HCT116 (cell line): ENCODE data around the gene SPCS2. TPM values are rescaled to one million over a fixed set of nuclear protein-coding genes. Genes with fewer than 3 reads are reported as not detected.

ENCODE experiments used
- ATAC-seq: fragments of 200-7000 bp; cut with Tn5 transposase; 2 replicates; pipeline ENCODE4 v1.9.1; 2020; ENCODE audit warnings: mild to moderate bottlenecking, moderate library complexity
- BruUV-seq: library from RNA; stranded (reverse); fragments of 400-500 nt; replicated peaks from 2 replicates; lab custom pipeline; 2021; lab: Mats Ljungman, UMichigan
- CTCF ChIA-PET: fragments of 300-600 bp; sonication (Branson Sonifier 250); formaldehyde crosslinking; loops from one replicate; lab custom pipeline; 2021; ENCODE audit warnings: antibody characterized with exemption; lab: Charles Lee
- POLR2A ChIA-PET: fragments of 300-600, 350-600 bp; sonication (Branson Sonifier 250); formaldehyde crosslinking; loops from one replicate; lab custom pipeline; 2021; ENCODE audit warnings: antibody characterized with exemption; lab: Charles Lee
- RAD21 ChIA-PET, 2 experiments: fragments of 300-600 bp; sonication (Branson Sonifier 250); formaldehyde crosslinking; loops; one replicate each; lab custom pipeline; 2023; ENCODE audit warnings: low total read pairs in 2 of 2; ENCODE audit not compliant: uncharacterized antibody in 2 of 2, unreplicated experiment in 2 of 2, low non-redundant PET in 1 of 2; lab: Charles Lee
- DNase-seq: peaks from one replicate; pipeline ENCODE4 v3.0.0-alpha.2; 2010; ENCODE audit warnings: low read depth, low spot score
- H2AFZ ChIP-seq: fragments of 200-600 bp; shearing (Covaris generic), sonication (generic); 2 replicates; pipeline ENCODE4 v1.6.1; 2017; ENCODE audit warnings: low read depth, mixed run types, mixed read lengths, antibody characterized with exemption, low read length; ENCODE audit not compliant: poor library complexity, severe bottlenecking
- H3K27ac ChIP-seq: 2 replicates; pipeline ENCODE4 v1.5.1; 2012; ENCODE audit warnings: low read depth, low read length
- H3K27me3 ChIP-seq: fragments of 200-600 bp; sonication (generic); 2 replicates; pipeline ENCODE4 v1.6.1; 2016; ENCODE audit warnings: mixed run types, low read length, mixed read lengths; ENCODE audit not compliant: insufficient read depth
- H3K36me3 ChIP-seq, 2 experiments: fragments of 200-500 bp in 1 of 2; fragments of 200-600 bp in 1 of 2; sonication (Bioruptor generic) in 1 of 2; sonication (generic) in 1 of 2; 2 replicates each; pipeline versions ENCODE4 v1.5.1 to v1.6.1; 2014 to 2016; ENCODE audit warnings: low read length in 2 of 2, inconsistent platforms in 1 of 2, mixed read lengths in 1 of 2, mixed run types in 1 of 2; ENCODE audit not compliant: insufficient read depth in 2 of 2, control insufficient read depth in 1 of 2
- H3K4me1 ChIP-seq, 2 experiments: fragments of 200-600 bp in 1 of 2; sonication (generic) in 1 of 2; 2 replicates each; pipeline versions ENCODE4 v1.5.1 to v1.6.1; 2012 to 2017; ENCODE audit warnings: low read length in 2 of 2, inconsistent platforms in 1 of 2, mild to moderate bottlenecking in 1 of 2, mixed read lengths in 1 of 2, mixed run types in 1 of 2, moderate library complexity in 1 of 2; ENCODE audit not compliant: insufficient read depth in 2 of 2, control insufficient read depth in 1 of 2
- H3K4me2 ChIP-seq: fragments of 200-600 bp; sonication (generic); 2 replicates; pipeline ENCODE4 v1.6.1; 2017; ENCODE audit warnings: mixed run types, low read length, mixed read lengths
- H3K4me3 ChIP-seq, 2 experiments: fragments of 200-600 bp in 1 of 2; sonication (generic) in 1 of 2; replicated peaks in 1 of 2; 2 replicates each; pipeline ENCODE4 v1.5.1; 2011 to 2016; ENCODE audit warnings: low read length in 2 of 2, control low read depth in 1 of 2, low read depth in 1 of 2, mild to moderate bottlenecking in 1 of 2, mixed read lengths in 1 of 2, mixed run types in 1 of 2
- H3K79me2 ChIP-seq: fragments of 200-600 bp; sonication (generic); 2 replicates; pipeline ENCODE4 v1.6.1; 2017; ENCODE audit warnings: mild to moderate bottlenecking, mixed run types, low read length, moderate library complexity, mixed read lengths; ENCODE audit not compliant: insufficient read depth
- H3K9ac ChIP-seq: fragments of 200-600 bp; sonication (generic); 2 replicates; pipeline ENCODE4 v1.6.1; 2016; ENCODE audit warnings: low read length, mixed read lengths
- H3K9me2 ChIP-seq: fragments of 200-600 bp; sonication (generic), shearing (Covaris generic); 2 replicates; pipeline ENCODE4 v1.6.1; 2017; ENCODE audit warnings: mixed run types, mild to moderate bottlenecking, moderate library complexity; ENCODE audit not compliant: insufficient read depth
- H3K9me3 ChIP-seq, 2 experiments: fragments of 200-500 bp in 1 of 2; fragments of 200-600 bp in 1 of 2; sonication (Bioruptor generic) in 1 of 2; sonication (generic) in 1 of 2; 2 replicates each; pipeline ENCODE4 v1.6.1; 2014 to 2017; ENCODE audit warnings: low read length in 2 of 2, mixed read lengths in 2 of 2, inconsistent platforms in 1 of 2, low read depth in 1 of 2, mild to moderate bottlenecking in 1 of 2, mixed run types in 1 of 2, moderate library complexity in 1 of 2; ENCODE audit not compliant: control insufficient read depth in 1 of 2, insufficient read depth in 1 of 2
- H4K20me1 ChIP-seq: fragments of 200-600 bp; sonication (generic), shearing (Covaris generic); 2 replicates; pipeline ENCODE4 v1.6.1; 2017; ENCODE audit warnings: mixed run types, mild to moderate bottlenecking, moderate library complexity; ENCODE audit not compliant: insufficient read depth
- CEBPB ChIP-seq: IDR thresholded peaks from 2 replicates; pipeline ENCODE4 v1.6.1; 2012; ENCODE audit warnings: low read depth
- ELF1 ChIP-seq: IDR thresholded peaks from 2 replicates; pipeline ENCODE4 v1.6.1; 2012; ENCODE audit warnings: low read depth, borderline replicate concordance
- EZH2 ChIP-seq: fragments of 200-600 bp; sonication (generic); IDR thresholded peaks from 2 replicates; pipeline ENCODE4 v1.6.1; 2017; ENCODE audit warnings: antibody characterized with exemption, mixed run types
- FOSL1 ChIP-seq: IDR thresholded peaks from 2 replicates; pipeline ENCODE4 v1.6.1; 2012; ENCODE audit warnings: low read depth
- POLR2A ChIP-seq: IDR thresholded peaks from 2 replicates; pipeline ENCODE4 v1.7.0; 2011; ENCODE audit warnings: borderline replicate concordance; ENCODE audit not compliant: insufficient read depth, insufficient read length; ENCODE audit errors: extremely low read depth
- POLR2AphosphoS5 ChIP-seq: IDR thresholded peaks from 2 replicates; pipeline ENCODE4 v1.6.1; 2011; ENCODE audit warnings: mild to moderate bottlenecking, low read depth, low read length, moderate library complexity
- RAD21 ChIP-seq: IDR thresholded peaks from 2 replicates; pipeline ENCODE4 v1.6.1; 2012; ENCODE audit warnings: low read depth, mild to moderate bottlenecking
- SIN3A ChIP-seq: IDR thresholded peaks from 2 replicates; pipeline ENCODE4 v1.6.1; 2012; ENCODE audit warnings: low read depth
- SRF ChIP-seq: IDR thresholded peaks from 2 replicates; pipeline ENCODE4 v1.6.1; 2012; ENCODE audit warnings: low read depth
- YY1 ChIP-seq: IDR thresholded peaks from 2 replicates; pipeline ENCODE4 v1.6.1; 2011; ENCODE audit warnings: low read length, low read depth, moderate library complexity, mild to moderate bottlenecking; ENCODE audit not compliant: insufficient replicate concordance; ENCODE audit errors: extremely low read depth
- ZFX ChIP-seq: fragments of 450-650 bp; IDR thresholded peaks from 2 replicates; pipeline ENCODE4 v1.6.1; 2017
- ZNF274 ChIP-seq: fragments of 200-500 bp; sonication (Bioruptor generic); IDR thresholded peaks from 2 replicates; pipeline ENCODE4 v1.6.1; 2014; ENCODE audit warnings: mild to moderate bottlenecking, low read depth, low read length, inconsistent platforms
- intact Hi-C: fragments of 100-400 bp; cut with micrococcal nuclease; formaldehyde crosslinking; loops from 2 replicates; pipeline ENCODE4 v1.10.0; 2022
- total RNA-seq: library from RNA; stranded (reverse); gene quantifications from one replicate; pipeline ENCODE4 v1.2.1, GENCODE V29; 2021; ENCODE audit not compliant: unreplicated experiment
- TF ChIP-seq, protein P1 (sequence below): IDR thresholded peaks from 2 replicates; pipeline ENCODE4 v1.6.1; 2012
- TF ChIP-seq, protein P2 (sequence below): IDR thresholded peaks from 2 replicates; pipeline ENCODE4 v1.6.1; 2011; ENCODE audit warnings: mild to moderate bottlenecking, low read length, moderate library complexity; ENCODE audit not compliant: insufficient replicate concordance; ENCODE audit errors: extremely low read depth
- TF ChIP-seq, protein P3 (sequence below): IDR thresholded peaks from 2 replicates; pipeline ENCODE4 v1.6.1; 2012
- TF ChIP-seq, protein P4 (sequence below): IDR thresholded peaks from 2 replicates; pipeline ENCODE4 v1.6.1; 2012; ENCODE audit warnings: low read depth

Gene SPCS2
- total RNA-seq, 1 experiment from 2014 or later: 133 TPM

- TF ChIP-seq, protein P1, sequence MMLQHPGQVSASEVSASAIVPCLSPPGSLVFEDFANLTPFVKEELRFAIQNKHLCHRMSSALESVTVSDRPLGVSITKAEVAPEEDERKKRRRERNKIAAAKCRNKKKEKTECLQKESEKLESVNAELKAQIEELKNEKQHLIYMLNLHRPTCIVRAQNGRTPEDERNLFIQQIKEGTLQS: no peak
- TF ChIP-seq ELF1: no peak
- no peak for TF ChIP-seq ZFX
- no peak for TF ChIP-seq EZH2
- TF ChIP-seq RAD21: no peak
- TF ChIP-seq SRF: no peak
- TF ChIP-seq, protein P2, sequence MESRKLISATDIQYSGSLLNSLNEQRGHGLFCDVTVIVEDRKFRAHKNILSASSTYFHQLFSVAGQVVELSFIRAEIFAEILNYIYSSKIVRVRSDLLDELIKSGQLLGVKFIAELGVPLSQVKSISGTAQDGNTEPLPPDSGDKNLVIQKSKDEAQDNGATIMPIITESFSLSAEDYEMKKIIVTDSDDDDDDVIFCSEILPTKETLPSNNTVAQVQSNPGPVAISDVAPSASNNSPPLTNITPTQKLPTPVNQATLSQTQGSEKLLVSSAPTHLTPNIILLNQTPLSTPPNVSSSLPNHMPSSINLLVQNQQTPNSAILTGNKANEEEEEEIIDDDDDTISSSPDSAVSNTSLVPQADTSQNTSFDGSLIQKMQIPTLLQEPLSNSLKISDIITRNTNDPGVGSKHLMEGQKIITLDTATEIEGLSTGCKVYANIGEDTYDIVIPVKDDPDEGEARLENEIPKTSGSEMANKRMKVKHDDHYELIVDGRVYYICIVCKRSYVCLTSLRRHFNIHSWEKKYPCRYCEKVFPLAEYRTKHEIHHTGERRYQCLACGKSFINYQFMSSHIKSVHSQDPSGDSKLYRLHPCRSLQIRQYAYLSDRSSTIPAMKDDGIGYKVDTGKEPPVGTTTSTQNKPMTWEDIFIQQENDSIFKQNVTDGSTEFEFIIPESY: no peak
- TF ChIP-seq, protein P3, sequence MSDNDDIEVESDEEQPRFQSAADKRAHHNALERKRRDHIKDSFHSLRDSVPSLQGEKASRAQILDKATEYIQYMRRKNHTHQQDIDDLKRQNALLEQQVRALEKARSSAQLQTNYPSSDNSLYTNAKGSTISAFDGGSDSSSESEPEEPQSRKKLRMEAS: no peak
- TF ChIP-seq ZNF274: no peak
- TF ChIP-seq FOSL1: no peak
- TF ChIP-seq POLR2A: no peak
- no peak for TF ChIP-seq YY1
- TF ChIP-seq CEBPB: no peak
- no peak for TF ChIP-seq POLR2AphosphoS5
- TF ChIP-seq, protein P4, sequence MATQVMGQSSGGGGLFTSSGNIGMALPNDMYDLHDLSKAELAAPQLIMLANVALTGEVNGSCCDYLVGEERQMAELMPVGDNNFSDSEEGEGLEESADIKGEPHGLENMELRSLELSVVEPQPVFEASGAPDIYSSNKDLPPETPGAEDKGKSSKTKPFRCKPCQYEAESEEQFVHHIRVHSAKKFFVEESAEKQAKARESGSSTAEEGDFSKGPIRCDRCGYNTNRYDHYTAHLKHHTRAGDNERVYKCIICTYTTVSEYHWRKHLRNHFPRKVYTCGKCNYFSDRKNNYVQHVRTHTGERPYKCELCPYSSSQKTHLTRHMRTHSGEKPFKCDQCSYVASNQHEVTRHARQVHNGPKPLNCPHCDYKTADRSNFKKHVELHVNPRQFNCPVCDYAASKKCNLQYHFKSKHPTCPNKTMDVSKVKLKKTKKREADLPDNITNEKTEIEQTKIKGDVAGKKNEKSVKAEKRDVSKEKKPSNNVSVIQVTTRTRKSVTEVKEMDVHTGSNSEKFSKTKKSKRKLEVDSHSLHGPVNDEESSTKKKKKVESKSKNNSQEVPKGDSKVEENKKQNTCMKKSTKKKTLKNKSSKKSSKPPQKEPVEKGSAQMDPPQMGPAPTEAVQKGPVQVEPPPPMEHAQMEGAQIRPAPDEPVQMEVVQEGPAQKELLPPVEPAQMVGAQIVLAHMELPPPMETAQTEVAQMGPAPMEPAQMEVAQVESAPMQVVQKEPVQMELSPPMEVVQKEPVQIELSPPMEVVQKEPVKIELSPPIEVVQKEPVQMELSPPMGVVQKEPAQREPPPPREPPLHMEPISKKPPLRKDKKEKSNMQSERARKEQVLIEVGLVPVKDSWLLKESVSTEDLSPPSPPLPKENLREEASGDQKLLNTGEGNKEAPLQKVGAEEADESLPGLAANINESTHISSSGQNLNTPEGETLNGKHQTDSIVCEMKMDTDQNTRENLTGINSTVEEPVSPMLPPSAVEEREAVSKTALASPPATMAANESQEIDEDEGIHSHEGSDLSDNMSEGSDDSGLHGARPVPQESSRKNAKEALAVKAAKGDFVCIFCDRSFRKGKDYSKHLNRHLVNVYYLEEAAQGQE: no peak
- TF ChIP-seq SIN3A: no peak
- no peak overlapping the region for H3K4me2 ChIP-seq
- DNase-seq (no peak), ATAC-seq (no peak)
- no peak overlapping the region for H2AFZ ChIP-seq
- H3K9me3 ChIP-seq: no peaks in the 10 kb centered on the region
- ChIA-PET RAD21 (no interaction called here), POLR2A (no interaction called here), CTCF (interaction anchor here (0.6 kb wide), 1 partner anchor 198 kb away, joined by 3 read pairs; no protein-coding TSS in a partner anchor)
- H3K79me2 ChIP-seq: no peaks in the 10 kb centered on the region
- H3K4me3 ChIP-seq: no peak overlapping the region
- H4K20me1 ChIP-seq: peaks cover 6% of the 10 kb centered on the region; the same call in 1 of the 2 replicates
- H3K4me1 ChIP-seq: no peaks in the 10 kb centered on the region
- H3K27ac ChIP-seq: no peak overlapping the region
- H3K9me2 ChIP-seq: no peaks in the 10 kb centered on the region
- intact Hi-C loops: no loop called here
- H3K36me3 ChIP-seq: peaks cover 11 to 16% of the 10 kb centered on the region in 2 experiments; a peak in 2 of 4 replicates
- no peaks in the 10 kb centered on the region for H3K27me3 ChIP-seq
- no TSS peak for BruUV-seq
- H3K9ac ChIP-seq: no peak overlapping the region
These were observed 15.3 kb upstream of the SPCS2 start for GRCh38 chr11:74933765-74934164.
